Caco-2 (cell line): ENCODE data around the gene SBF2. TPM values are rescaled to one million over a fixed set of nuclear protein-coding genes. Genes with fewer than 3 reads are reported as not detected.

Experiments used
- BruUV-seq: library from RNA; stranded (reverse); fragments of 400-500 nt; replicated peaks from 2 replicates; lab custom pipeline; 2021; lab: Mats Ljungman, UMichigan
- CTCF ChIA-PET: fragments of 300-600 bp; sonication (Branson Sonifier 250); formaldehyde crosslinking; loops from one replicate; lab custom pipeline; 2022; ENCODE audit warnings: antibody characterized with exemption; lab: Charles Lee
- POLR2A ChIA-PET: fragments of 300-600 bp; sonication (Branson Sonifier 250); formaldehyde crosslinking; loops from one replicate; lab custom pipeline; 2022; ENCODE audit warnings: antibody characterized with exemption; lab: Charles Lee
- DNase-seq, 2 experiments: peaks; one replicate each; pipeline versions ENCODE4 v3.0.0 to v3.0.0-alpha.2; 2020 to 2022
- H3K27me3 ChIP-seq: replicated peaks from 2 replicates; pipeline ENCODE4 v1.6.0; 2011; ENCODE audit warnings: low read length; ENCODE audit not compliant: control insufficient read depth, insufficient read depth
- H3K36me3 ChIP-seq: 2 replicates; pipeline ENCODE4 v1.5.1; 2011; ENCODE audit warnings: low read length; ENCODE audit not compliant: control insufficient read depth, insufficient read depth
- H3K4me1 ChIP-seq: fragments of 250-450 bp; sonication (Bioruptor Pico); 2 replicates; pipeline ENCODE4 v1.5.1; 2020; ENCODE audit warnings: mild to moderate bottlenecking
- H3K4me3 ChIP-seq: 2 replicates; pipeline ENCODE4 v1.5.1; 2011; ENCODE audit warnings: low read depth, mild to moderate bottlenecking, control low read depth, low read length
- H3K9me3 ChIP-seq: fragments of 250-450 bp; sonication (Bioruptor Pico); 2 replicates; pipeline ENCODE4 v1.5.1; 2020; ENCODE audit warnings: mild to moderate bottlenecking, moderate library complexity
- H3K27ac Mint-ChIP-seq: one replicate; pipeline ENCODE4 v1.8.0; 2022; ENCODE audit warnings: mixed read lengths; ENCODE audit not compliant: unreplicated experiment
- H3K27me3 Mint-ChIP-seq: one replicate; pipeline ENCODE4 v1.8.0; 2022; ENCODE audit warnings: mixed read lengths; ENCODE audit not compliant: insufficient read depth, unreplicated experiment
- H3K36me3 Mint-ChIP-seq: one replicate; pipeline ENCODE4 v1.8.0; 2022; ENCODE audit warnings: mild to moderate bottlenecking, mixed read lengths; ENCODE audit not compliant: insufficient read depth, unreplicated experiment
- H3K4me1 Mint-ChIP-seq: one replicate; pipeline ENCODE4 v1.8.0; 2022; ENCODE audit warnings: low read depth, mixed read lengths; ENCODE audit not compliant: unreplicated experiment
- H3K4me3 Mint-ChIP-seq: one replicate; pipeline ENCODE4 v1.8.0; 2022; ENCODE audit warnings: mild to moderate bottlenecking, moderate library complexity, mixed read lengths; ENCODE audit not compliant: unreplicated experiment
- H3K9me3 Mint-ChIP-seq: one replicate; pipeline ENCODE4 v1.8.0; 2022; ENCODE audit warnings: mixed read lengths; ENCODE audit not compliant: unreplicated experiment
- intact Hi-C: fragments of 100-400 bp; cut with micrococcal nuclease; formaldehyde crosslinking; loops from one replicate; pipeline ENCODE4 v1.10.0; 2022; ENCODE audit not compliant: unreplicated experiment
- total RNA-seq: library from RNA; stranded (reverse); gene quantifications from 2 replicates; pipeline ENCODE4 v1.2.3, GENCODE V29; 2022
- TF ChIP-seq, protein P1 (sequence below), 2 experiments: fragments of 200-600 bp in 1 of 2; IDR thresholded peaks; 1 replicate in 1 of 2; 2 replicates in 1 of 2; pipeline versions ENCODE4 v1.5.1 to v1.8.0; 2011 to 2022; ENCODE audit warnings: antibody characterized with exemption in 1 of 2, control low read depth in 1 of 2, inconsistent platforms in 1 of 2, low read depth in 1 of 2, low read length in 1 of 2, mild to moderate bottlenecking in 1 of 2, moderate library complexity in 1 of 2; ENCODE audit not compliant: insufficient read depth in 1 of 2, severe bottlenecking in 1 of 2, unreplicated experiment in 1 of 2

Gene SBF2
- total RNA-seq, 1 experiment from 2014 or later: 72.2 TPM

DNA sequence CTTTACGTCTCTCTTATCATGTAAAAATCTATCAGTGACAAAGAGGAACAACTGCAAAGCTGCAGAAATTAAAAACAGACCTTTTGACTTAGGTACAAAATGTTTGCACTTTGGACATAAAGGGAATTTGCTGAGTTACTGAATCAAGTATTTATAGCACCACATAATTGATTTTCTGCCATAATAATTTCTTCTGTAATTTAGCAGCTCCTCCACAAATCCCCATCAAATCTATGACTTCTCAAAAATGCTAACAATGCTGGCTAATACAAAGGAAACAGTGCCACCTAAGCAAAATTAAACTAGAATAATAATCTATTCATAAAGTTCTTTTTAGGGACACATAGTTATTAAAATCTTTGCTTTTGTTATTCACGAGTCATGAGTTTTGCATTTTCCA lies 415.1 kb downstream of the SBF2 start:
- peaks cover 43% of the 10 kb centered on the region for H3K4me1 ChIP-seq
- intact Hi-C loops: loop anchor here (1.0 to 2.0 kb wide), 2 partner anchors 16 to 27 kb away; no protein-coding TSS in a partner anchor
- peaks cover 10% of the 10 kb centered on the region for H3K9me3 ChIP-seq
- ChIA-PET CTCF (interaction anchor here (0.6 to 0.7 kb wide), 3 partner anchors 27 to 808 kb away, joined by 3 read pairs; no protein-coding TSS in a partner anchor), POLR2A (interaction anchor here (0.6 kb wide), 1 partner anchor 173 kb away, joined by 4 read pairs; no protein-coding TSS in a partner anchor)
- TF ChIP-seq, protein P1, sequence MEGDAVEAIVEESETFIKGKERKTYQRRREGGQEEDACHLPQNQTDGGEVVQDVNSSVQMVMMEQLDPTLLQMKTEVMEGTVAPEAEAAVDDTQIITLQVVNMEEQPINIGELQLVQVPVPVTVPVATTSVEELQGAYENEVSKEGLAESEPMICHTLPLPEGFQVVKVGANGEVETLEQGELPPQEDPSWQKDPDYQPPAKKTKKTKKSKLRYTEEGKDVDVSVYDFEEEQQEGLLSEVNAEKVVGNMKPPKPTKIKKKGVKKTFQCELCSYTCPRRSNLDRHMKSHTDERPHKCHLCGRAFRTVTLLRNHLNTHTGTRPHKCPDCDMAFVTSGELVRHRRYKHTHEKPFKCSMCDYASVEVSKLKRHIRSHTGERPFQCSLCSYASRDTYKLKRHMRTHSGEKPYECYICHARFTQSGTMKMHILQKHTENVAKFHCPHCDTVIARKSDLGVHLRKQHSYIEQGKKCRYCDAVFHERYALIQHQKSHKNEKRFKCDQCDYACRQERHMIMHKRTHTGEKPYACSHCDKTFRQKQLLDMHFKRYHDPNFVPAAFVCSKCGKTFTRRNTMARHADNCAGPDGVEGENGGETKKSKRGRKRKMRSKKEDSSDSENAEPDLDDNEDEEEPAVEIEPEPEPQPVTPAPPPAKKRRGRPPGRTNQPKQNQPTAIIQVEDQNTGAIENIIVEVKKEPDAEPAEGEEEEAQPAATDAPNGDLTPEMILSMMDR (IDR thresholded peaks at IDR 0.05; ENCODE audit: insufficient read depth in 1 of 2, low read depth in 1 of 2, low read length in 1 of 2, severe bottlenecking in 1 of 2, unreplicated experiment in 1 of 2): no peak
- peaks cover 11% of the 10 kb centered on the region for H3K9me3 Mint-ChIP-seq
- DNase-seq: no peak
- peaks cover 6% of the 10 kb centered on the region for H3K36me3 Mint-ChIP-seq
- no peaks in the 10 kb centered on the region for H3K27me3 Mint-ChIP-seq
- H3K4me3 ChIP-seq: no peak overlapping the region
- H3K27me3 ChIP-seq: no peaks in the 10 kb centered on the region
- H3K4me3 Mint-ChIP-seq: peak overlapping the region; percentile 5
- H3K27ac Mint-ChIP-seq: peak overlapping the region; percentile 28
- H3K36me3 ChIP-seq: no peaks in the 10 kb centered on the region
- BruUV-seq: no TSS peak
- H3K4me1 Mint-ChIP-seq: peaks cover 32% of the 10 kb centered on the region

DNA sequence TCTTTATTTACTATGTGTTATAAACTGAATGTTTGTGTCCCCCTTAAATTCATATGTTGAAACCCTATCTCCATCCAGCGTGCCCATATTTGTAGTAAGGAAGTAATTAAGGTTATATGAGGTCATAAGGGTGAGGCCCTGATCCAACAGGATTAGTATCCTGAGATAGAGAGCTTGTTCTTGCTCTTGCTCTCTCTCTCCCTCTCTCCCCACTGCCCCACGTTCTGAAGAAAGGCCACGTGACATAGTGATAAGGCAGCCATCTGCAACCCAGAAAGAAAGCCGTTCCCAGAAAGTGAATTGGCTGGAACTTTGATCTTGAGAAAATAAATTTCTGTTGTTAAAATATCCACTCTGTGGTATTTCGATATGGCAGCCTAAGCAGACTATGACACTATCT lies 417.7 kb downstream of the SBF2 start:
- peaks cover 10% of the 10 kb centered on the region for H3K9me3 ChIP-seq
- no peaks in the 10 kb centered on the region for H3K27me3 Mint-ChIP-seq
- no TSS peak for BruUV-seq
- intact Hi-C loops: no loop called here
- ChIA-PET CTCF (no interaction called here), POLR2A (no interaction called here)
- no peaks in the 10 kb centered on the region for H3K27me3 ChIP-seq
- H3K27ac Mint-ChIP-seq: peak overlapping the region; percentile 16
- peaks cover 19% of the 10 kb centered on the region for H3K9me3 Mint-ChIP-seq
- no peak overlapping the region for H3K4me3 Mint-ChIP-seq
- no peak overlapping the region for H3K4me3 ChIP-seq
- no peak for DNase-seq
- peaks cover 43% of the 10 kb centered on the region for H3K4me1 ChIP-seq
- no peaks in the 10 kb centered on the region for H3K36me3 ChIP-seq
- peaks cover 38% of the 10 kb centered on the region for H3K4me1 Mint-ChIP-seq
- TF ChIP-seq, protein P1 (IDR thresholded peaks at IDR 0.05; ENCODE audit: insufficient read depth in 1 of 2, low read depth in 1 of 2, low read length in 1 of 2, severe bottlenecking in 1 of 2, unreplicated experiment in 1 of 2): no peak
- H3K36me3 Mint-ChIP-seq: peaks cover 13% of the 10 kb centered on the region

DNA sequence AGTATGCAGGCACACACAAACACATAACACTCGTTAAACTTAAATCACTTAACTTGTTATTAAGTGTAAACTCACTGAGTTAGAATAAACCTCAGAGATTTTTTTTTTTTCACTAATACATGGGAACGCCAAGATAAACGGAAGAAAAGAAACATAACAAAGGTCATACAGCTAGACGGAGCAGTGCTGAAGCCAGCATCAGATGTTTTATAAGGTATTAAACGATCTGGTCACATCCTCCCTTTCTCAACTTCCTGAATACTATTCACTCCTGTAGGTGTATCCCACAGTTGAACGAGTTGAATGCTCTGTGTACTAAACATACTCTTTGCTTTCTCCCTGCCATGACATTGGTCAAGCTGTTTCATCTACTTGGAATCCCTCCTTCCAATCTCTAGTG lies 418.2 kb downstream of the SBF2 start:
- peaks cover 19% of the 10 kb centered on the region for H3K9me3 Mint-ChIP-seq
- peaks cover 43% of the 10 kb centered on the region for H3K4me1 ChIP-seq
- peaks cover 13% of the 10 kb centered on the region for H3K36me3 Mint-ChIP-seq
- H3K9me3 ChIP-seq: peaks cover 10% of the 10 kb centered on the region
- TF ChIP-seq, protein P1 (IDR thresholded peaks at IDR 0.05; ENCODE audit: insufficient read depth in 1 of 2, low read depth in 1 of 2, low read length in 1 of 2, severe bottlenecking in 1 of 2, unreplicated experiment in 1 of 2): no peak
- H3K4me3 ChIP-seq: no peak overlapping the region
- H3K27me3 Mint-ChIP-seq: no peaks in the 10 kb centered on the region
- peaks cover 38% of the 10 kb centered on the region for H3K4me1 Mint-ChIP-seq
- no peak overlapping the region for H3K4me3 Mint-ChIP-seq
- intact Hi-C loops: no loop called here
- DNase-seq: no peak
- H3K27ac Mint-ChIP-seq: peak overlapping the region; percentile 16
- CTCF ChIA-PET: no interaction called here
- no TSS peak for BruUV-seq
- no peaks in the 10 kb centered on the region for H3K36me3 ChIP-seq
- POLR2A ChIA-PET: no interaction called here
- no peaks in the 10 kb centered on the region for H3K27me3 ChIP-seq
